HepG2 (cell line): ENCODE results near the gene LRBA. TPM values are rescaled to one million over a fixed set of nuclear protein-coding genes. Genes with fewer than 3 reads are reported as not detected.

ENCODE experiments used
- ATAC-seq: fragments of 200-7000 bp; cut with Tn5 transposase; 3 replicates; pipeline ENCODE4 v1.9.1; 2020; ENCODE audit warnings: mild to moderate bottlenecking, moderate library complexity
- BruUV-seq: library from RNA; stranded (reverse); fragments of 400-500 nt; replicated peaks from 2 replicates; lab custom pipeline; 2021; lab: Mats Ljungman, UMichigan
- CTCF ChIA-PET: fragments of 300-600 bp; formaldehyde crosslinking; extraction: SDS; loops from one replicate; lab custom pipeline; 2021; ENCODE audit warnings: low total read pairs, inconsistent platforms, low intra/inter-chr PET ratio; lab: Yijun Ruan, JAX
- POLR2A ChIA-PET: fragments of 350-600 bp; sonication (Branson Sonifier 250); formaldehyde crosslinking; loops from one replicate; lab custom pipeline; 2020; ENCODE audit warnings: antibody characterized with exemption, inconsistent platforms; lab: Yijun Ruan, JAX
- DNase-seq: peaks from one replicate; pipeline ENCODE4 v3.0.0-alpha.2; 2015; ENCODE audit warnings: low spot score
- FAIRE-seq: peaks from 3 replicates; lab custom pipeline; 2011; peaks lifted over from hg19 to GRCh38; lab: Jason Lieb, UNC
- H2AFZ ChIP-seq: one replicate; pipeline ENCODE4 v1.6.1; 2011; ENCODE audit warnings: low read length, inconsistent platforms
- H3K27ac ChIP-seq: fragments of 300-600 bp; 3 replicates; pipeline ENCODE4 v1.8.0; 2011; ENCODE audit warnings: mixed run types, mild to moderate bottlenecking, mixed read lengths, low read length, inconsistent platforms; ENCODE audit not compliant: insufficient read depth; ENCODE audit errors: extremely low read length
- H3K27me3 ChIP-seq, 2 experiments: fragments of 200-600 bp in 1 of 2; 2 replicates in 1 of 2; 3 replicates in 1 of 2; pipeline versions ENCODE4 v1.6.0 to v1.8.0; 2011; ENCODE audit warnings: low read length in 2 of 2, mild to moderate bottlenecking in 2 of 2, moderate library complexity in 2 of 2, inconsistent platforms in 1 of 2; ENCODE audit not compliant: insufficient read depth in 2 of 2, control insufficient read depth in 1 of 2
- H3K36me3 ChIP-seq, 2 experiments: fragments of 200-600 bp in 1 of 2; replicated peaks in 1 of 2; 2 replicates in 1 of 2; 3 replicates in 1 of 2; pipeline versions ENCODE4 v1.5.1 to v1.8.0; 2011; ENCODE audit warnings: low read length in 2 of 2, inconsistent platforms in 1 of 2; ENCODE audit not compliant: insufficient read depth in 2 of 2, control insufficient read depth in 1 of 2
- H3K4me1 ChIP-seq: 2 replicates; pipeline ENCODE4 v1.5.1; 2012; ENCODE audit warnings: low read length, inconsistent platforms; ENCODE audit not compliant: insufficient read depth
- H3K4me2 ChIP-seq: 2 replicates; pipeline ENCODE4 v1.6.0; 2011; ENCODE audit warnings: low read depth, low read length, inconsistent platforms
- H3K4me3 ChIP-seq, 3 experiments: fragments of 200-600 bp in 1 of 3; sonication (generic), shearing (Covaris generic) in 1 of 3; replicated peaks in 1 of 3; 2 replicates each; pipeline ENCODE4 v1.5.1; 2011 to 2016; ENCODE audit warnings: low read length in 3 of 3, inconsistent platforms in 2 of 3, low read depth in 2 of 3, mild to moderate bottlenecking in 2 of 3, control low read depth in 1 of 3, mixed read lengths in 1 of 3; ENCODE audit not compliant: insufficient read depth in 1 of 3
- H3K79me2 ChIP-seq: one replicate; pipeline ENCODE4 v1.6.1; 2011; ENCODE audit warnings: low read length, inconsistent platforms; ENCODE audit not compliant: insufficient read depth
- H3K9ac ChIP-seq: 2 replicates; pipeline ENCODE4 v1.6.0; 2011; ENCODE audit warnings: mild to moderate bottlenecking, low read depth, low read length, inconsistent platforms; ENCODE audit not compliant: insufficient read depth
- H3K9me3 ChIP-seq: 2 replicates; pipeline ENCODE4 v1.5.1; 2012; ENCODE audit warnings: mild to moderate bottlenecking, low read length
- H4K20me1 ChIP-seq: 2 replicates; pipeline ENCODE4 v1.6.0; 2011; ENCODE audit warnings: inconsistent platforms, mild to moderate bottlenecking, low read length, moderate library complexity; ENCODE audit not compliant: insufficient read depth
- AKNA ChIP-seq: sonication (generic); formaldehyde crosslinking; IDR thresholded peaks from 2 replicates; pipeline ENCODE4 v1.4.0; 2020; ENCODE audit warnings: missing genetic modification reagents, borderline replicate concordance
- DMAP1 ChIP-seq: IDR thresholded peaks from 2 replicates; pipeline ENCODE4 v1.6.1; 2016
- FOXP4 ChIP-seq: sonication (generic); formaldehyde crosslinking; IDR thresholded peaks from 2 replicates; pipeline ENCODE4 v1.4.0; 2020; ENCODE audit warnings: missing genetic modification reagents
- HNRNPUL1 ChIP-seq: fragments of 200-400 bp; formaldehyde crosslinking; IDR thresholded peaks from 2 replicates; pipeline ENCODE4 v1.6.1; 2017; ENCODE audit warnings: low read depth, mild to moderate bottlenecking, low read length, moderate library complexity
- PPARG ChIP-seq: conservative IDR thresholded peaks from 2 replicates; pipeline ENCODE4 v1.6.1; 2016; ENCODE audit warnings: missing biosample characterization, missing genetic modification reagents
- RARA ChIP-seq: IDR thresholded peaks from 2 replicates; pipeline ENCODE4 v1.6.1; 2016; ENCODE audit warnings: missing genetic modification reagents, missing compliant biosample characterization
- SALL1 ChIP-seq: sonication (generic); formaldehyde crosslinking; IDR thresholded peaks from 2 replicates; pipeline ENCODE4 v1.8.0; 2022; ENCODE audit warnings: mild to moderate bottlenecking, missing genetic modification reagents
- SIN3B ChIP-seq: fragments of 150-350 bp; IDR thresholded peaks from 2 replicates; pipeline ENCODE4 v1.6.1; 2014; ENCODE audit warnings: low read length
- SP1 ChIP-seq, 2 experiments: fragments of 450-650 bp in 1 of 2; sonication (generic) in 1 of 2; formaldehyde crosslinking in 1 of 2; IDR thresholded peaks; 2 replicates each; pipeline versions ENCODE4 v1.4.0 to v1.6.1; 2016 to 2020; ENCODE audit warnings: missing genetic modification reagents in 1 of 2
- ZMYM4 ChIP-seq: sonication (generic); formaldehyde crosslinking; IDR thresholded peaks from 2 replicates; pipeline ENCODE4 v1.8.1; 2023; ENCODE audit warnings: mild to moderate bottlenecking, missing genetic modification reagents
- ZNF180 ChIP-seq: sonication (generic); formaldehyde crosslinking; IDR thresholded peaks from 2 replicates; pipeline ENCODE4 v1.4.0; 2020; ENCODE audit warnings: low read depth, missing genetic modification reagents, borderline replicate concordance
- ZNF576 ChIP-seq: sonication (generic); formaldehyde crosslinking; IDR thresholded peaks from 2 replicates; pipeline ENCODE4 v1.4.0; 2020; ENCODE audit warnings: mild to moderate bottlenecking, missing genetic modification reagents
- ZNF614 ChIP-seq: IDR thresholded peaks from 2 replicates; pipeline ENCODE4 v1.6.1; 2018; ENCODE audit warnings: missing biosample characterization, missing genetic modification reagents, inconsistent platforms, borderline replicate concordance
- ZNF616 ChIP-seq: sonication (generic); formaldehyde crosslinking; IDR thresholded peaks from 2 replicates; pipeline ENCODE4 v1.5.0; 2020; ENCODE audit warnings: low read depth, mild to moderate bottlenecking, missing genetic modification reagents
- ZNF766 ChIP-seq: sonication (generic); formaldehyde crosslinking; IDR thresholded peaks from 2 replicates; pipeline ENCODE4 v1.5.0; 2020; ENCODE audit warnings: missing genetic modification reagents, borderline replicate concordance
- WGBS: methylation state at CpG from one replicate; pipeline ENCODE4 v1.1.6; 2017; ENCODE audit warnings: low lambda C conversion rate; 5-methylcytosine and 5-hydroxymethylcytosine counted together
- in situ Hi-C: cut with HindIII; loops from 2 replicates; pipeline ENCODE4 v1.10.0; 2017; ENCODE audit warnings: low pct_unique_long_range_greater_than_20kb; ENCODE audit not compliant: extremely low pct_ligation_motif_present
- intact Hi-C: fragments of 100-400 bp; cut with micrococcal nuclease; formaldehyde crosslinking; loops from one replicate; pipeline ENCODE4 v1.10.0; 2022; ENCODE audit not compliant: unreplicated experiment
- polyA plus RNA-seq, 8 experiments: library from polyadenylated mRNA; depleted of rRNA in 3 of 8; stranded (reverse) in 7 of 8; unstranded in 1 of 8; fragments of >200 nt; fragmentation: Illumina TruSeq in 4 of 8; extraction: Trizol in 4 of 8; gene quantifications; 2 replicates each; pipeline versions ENCODE4 v1.2.1 to v1.2.3, GENCODE V29; 2011 to 2016; ENCODE audit warnings: low read depth in 4 of 8, missing spikeins in 1 of 8, mixed read lengths in 1 of 8; ENCODE audit not compliant: insufficient read depth in 1 of 8
- total RNA-seq, 5 experiments: library from RNA; depleted of rRNA; stranded (reverse); fragments of >200 nt; fragmentation: Illumina TruSeq; extraction: Trizol; gene quantifications; 2 replicates each; pipeline ENCODE4 v1.2.3, GENCODE V29; 2016; ENCODE audit warnings: low read depth in 1 of 5

LRBA gene
- total and polyA plus RNA-seq, 2 of the 13 experiments (the other 11 are each of a cell fraction or from before 2014, with no cell fraction given), result 21.0 to 37.2 TPM

DNA sequence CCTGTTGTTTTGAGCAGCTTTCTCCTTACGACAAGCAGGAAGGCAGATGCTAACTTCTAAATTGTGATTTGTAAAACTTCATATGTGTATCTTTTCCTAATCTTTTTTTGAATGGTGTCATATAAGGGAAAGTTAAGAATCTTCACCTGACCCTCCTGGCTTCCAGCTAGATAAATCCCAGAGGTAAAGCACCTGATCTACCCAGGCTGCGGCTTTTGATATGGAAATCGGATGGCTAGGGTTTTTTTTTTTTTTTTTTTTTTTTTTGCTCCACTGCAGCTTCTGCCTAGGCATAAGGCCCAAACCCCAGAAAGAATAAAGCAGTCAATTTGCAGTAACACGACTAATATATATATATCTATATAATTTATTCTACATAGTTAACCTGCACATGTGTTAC is 423.2 kb downstream of the LRBA start (continued):
- TF ChIP-seq SIN3B, result no peak
- no peak for TF ChIP-seq ZNF616 (CRISPR knock-in tag)
- no peak for TF ChIP-seq HNRNPUL1
- no peak for TF ChIP-seq PPARG (CRISPR knock-in tag)

DNA sequence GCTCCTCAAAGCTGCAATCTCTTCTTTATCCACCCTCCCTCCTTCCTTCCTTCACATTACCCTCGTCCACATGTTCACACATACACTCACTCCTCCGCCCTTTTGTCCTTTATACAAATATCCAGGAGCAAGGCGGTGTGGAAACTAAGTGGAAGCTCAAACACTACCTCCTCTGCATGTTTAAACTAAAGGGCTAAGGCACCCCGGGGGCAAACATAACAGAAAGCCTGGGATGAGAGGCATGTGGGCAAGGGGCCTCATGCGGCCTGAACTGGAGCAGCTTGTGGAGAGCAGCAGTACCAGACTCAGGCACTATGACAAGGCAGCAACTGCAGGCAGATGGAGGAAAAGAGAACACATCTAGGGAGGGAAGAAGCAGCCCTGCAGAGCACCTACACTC is 423.7 kb downstream of the LRBA start:
- H3K9ac ChIP-seq, result no peak overlapping the region
- H3K36me3 ChIP-seq, result peaks cover 0 to 13% of the 10 kb centered on the region in 2 experiments; a peak in 1 of 5 replicates
- 62% methylated on average over 5 of the region's 5 CpGs for WGBS
- peak; percentile 25 for DNase-seq
- no peak overlapping the region for H2AFZ ChIP-seq
- no peaks in the 10 kb centered on the region for H4K20me1 ChIP-seq
- no peaks in the 10 kb centered on the region for H3K9me3 ChIP-seq
- peaks cover 7% of the 10 kb centered on the region; the same call in 1 of the 2 replicates for H3K4me1 ChIP-seq
- H3K4me3 ChIP-seq, result no peak overlapping the region
- H3K4me2 ChIP-seq, result no peak overlapping the region
- H3K79me2 ChIP-seq, result no peaks in the 10 kb centered on the region
- H3K27ac ChIP-seq, result no peak overlapping the region
- H3K27me3 ChIP-seq, result no peaks in the 10 kb centered on the region
- ChIA-PET CTCF (no interaction called here), POLR2A (no interaction called here)
- in situ Hi-C loops, result no loop called here
- ATAC-seq, result peak; percentile 99
- BruUV-seq, result no TSS peak
- no peak for FAIRE-seq
- intact Hi-C loops, result loop anchor here (5.0 kb wide), 1 partner anchor 294 kb away; no protein-coding TSS in a partner anchor
- TF ChIP-seq SALL1 (CRISPR knock-in tag) (peak; percentile 35; the same call in 1 of the 2 replicates), ZNF180 (CRISPR knock-in tag) (no peak), FOXP4 (CRISPR knock-in tag) (no peak), ZNF766 (CRISPR knock-in tag) (no peak), SP1 (IDR thresholded peaks at IDR 0.05) (no peak), SP1 (CRISPR knock-in tag; IDR thresholded peaks at IDR 0.05) (no peak), AKNA (CRISPR knock-in tag) (no peak), RARA (CRISPR knock-in tag) (no peak), ZMYM4 (CRISPR knock-in tag) (0 out of 2 replicates have a peak, but pooled peaks have one; percentile 17), DMAP1 (no peak), ZNF576 (CRISPR knock-in tag) (no peak), ZNF614 (no peak)
